Cortex of kidney (tissue), 1 donor: ENCODE data around the gene OAF.

Source experiments
- DNase-seq: peaks from one replicate; lab custom pipeline; 2025; lab: John Stamatoyannopoulos, UW

The OAF gene

DNA sequence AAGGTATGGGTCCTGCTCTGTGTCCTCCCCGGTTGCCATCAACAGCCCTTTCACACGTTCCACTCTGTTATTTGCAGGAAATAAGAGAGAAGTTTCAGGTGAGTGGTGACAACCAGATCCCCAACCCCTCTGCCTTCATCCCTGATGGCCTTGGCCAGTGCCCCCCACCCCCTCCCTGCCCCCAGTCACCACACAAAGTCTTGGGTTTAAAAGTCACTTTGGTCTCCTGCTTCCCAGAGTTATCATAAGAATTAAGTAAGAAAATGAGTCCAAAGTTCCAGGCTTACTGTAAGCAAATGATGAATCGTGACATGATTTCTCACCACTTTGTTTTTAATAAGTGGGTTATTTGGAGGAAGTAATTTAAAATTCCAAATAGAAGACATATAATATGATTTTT lies 9.2 kb upstream of the OAF start:
- no peak for DNase-seq

- DNase-seq, result no peak
Observed at GRCh38 chr11:120203626-120204025, 7.2 kb upstream of the OAF start.

DNA sequence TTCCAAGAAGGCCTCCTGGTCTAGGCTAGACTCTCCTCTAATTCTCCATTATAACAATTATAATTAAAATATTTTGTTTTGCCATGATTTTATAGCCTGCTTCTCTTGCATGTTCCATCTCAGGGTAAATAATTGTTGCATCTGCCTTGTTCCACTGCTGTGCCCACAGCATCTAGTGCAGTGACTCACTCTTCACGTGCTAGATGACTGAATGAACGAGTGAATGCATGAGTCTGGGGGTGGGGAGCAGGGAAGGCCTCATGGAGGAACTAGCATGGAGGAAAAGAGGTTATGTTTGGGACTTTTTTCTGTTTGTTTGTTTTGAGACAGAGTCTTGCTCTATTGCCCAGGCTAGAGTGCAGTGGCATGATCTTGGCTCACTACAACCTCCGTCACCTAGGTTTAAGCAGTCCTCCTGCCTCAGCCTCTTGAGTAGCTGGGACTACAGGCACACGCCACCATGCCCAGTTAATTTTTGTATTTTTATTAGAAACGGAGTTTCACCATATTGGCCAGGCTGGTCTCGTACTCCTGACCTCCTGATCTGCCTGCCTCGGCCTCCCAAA lies 5.2 kb upstream of the OAF start:
- no peak for DNase-seq

DNA sequence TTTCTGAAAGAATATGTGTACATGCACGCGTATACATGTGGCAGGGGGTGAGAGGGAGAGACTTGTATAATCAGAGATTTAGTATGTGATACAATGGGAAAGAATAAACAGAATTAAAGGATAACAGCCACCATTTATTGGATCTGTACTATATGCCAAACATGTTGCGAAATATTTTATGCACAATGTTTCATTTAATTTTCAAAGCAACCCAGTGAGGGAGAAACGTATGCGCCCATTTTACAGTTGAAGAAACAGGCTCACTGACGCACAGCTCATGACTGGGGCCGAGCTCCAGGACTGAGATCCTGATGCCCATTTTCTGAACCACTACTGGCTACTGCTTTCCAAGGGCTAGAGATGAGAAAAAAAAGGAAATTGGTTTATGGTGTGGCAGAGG lies 3.3 kb upstream of the OAF start:
- no peak for DNase-seq

DNA sequence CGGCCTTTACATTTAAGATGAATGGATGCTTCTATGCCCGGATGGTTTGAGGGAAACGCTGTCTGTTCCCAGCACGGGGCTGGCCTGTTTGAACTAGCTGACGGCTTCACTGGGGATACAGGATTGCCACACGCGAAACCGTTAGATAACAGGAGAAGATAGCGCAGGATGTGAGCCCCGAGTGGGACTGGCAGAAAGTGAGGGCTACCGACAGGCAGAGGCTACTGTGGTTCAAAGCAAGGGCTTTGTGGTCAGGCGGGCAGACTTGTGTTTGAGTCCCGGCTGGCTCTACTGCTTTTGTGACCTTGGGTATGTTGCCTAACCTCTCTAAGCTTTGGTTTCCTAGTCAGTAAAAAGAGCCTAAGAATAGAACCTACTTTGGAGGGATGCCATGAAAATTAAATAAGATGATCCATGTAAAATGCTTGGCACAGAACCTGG lies 2.8 kb upstream of the OAF start:
- no peak for DNase-seq

- no peak for DNase-seq
Observed at GRCh38 chr11:120208777-120209176, 2.1 kb upstream of the OAF start.

- no peak for DNase-seq
Observed at GRCh38 chr11:120209746-120210625, 846 bp upstream of the OAF start.

- DNase-seq, result no peak
Observed at GRCh38 chr11:120211522-120212258, 858 bp downstream of the OAF start.

- DNase-seq, result no peak
Observed at GRCh38 chr11:120212259-120212878, 1.5 kb downstream of the OAF start.

DNA sequence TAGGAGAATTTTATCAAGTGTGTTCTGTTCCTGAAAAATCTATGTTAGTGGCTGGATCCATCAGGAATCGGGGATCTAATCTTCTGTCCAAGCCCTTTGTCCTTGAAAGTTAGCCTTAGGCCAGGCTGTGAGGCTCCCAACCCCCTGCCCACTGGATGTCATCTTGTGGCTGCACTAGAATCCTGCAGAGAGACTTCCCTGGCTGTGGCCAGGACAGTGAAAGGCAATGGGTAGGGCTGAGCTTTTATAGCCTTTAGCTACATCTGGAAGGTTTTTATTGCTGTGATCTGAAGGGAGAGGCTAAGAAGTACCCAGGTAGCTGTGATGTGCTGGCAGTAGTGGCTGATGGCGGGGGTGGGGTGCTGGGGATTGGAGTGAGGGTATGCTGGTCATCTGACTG lies 2.1 kb downstream of the OAF start:
- DNase-seq, result no peak

GRCh38 chr11:120214581-120214980 lies 3.7 kb downstream of the OAF start:
- no peak for DNase-seq

DNA sequence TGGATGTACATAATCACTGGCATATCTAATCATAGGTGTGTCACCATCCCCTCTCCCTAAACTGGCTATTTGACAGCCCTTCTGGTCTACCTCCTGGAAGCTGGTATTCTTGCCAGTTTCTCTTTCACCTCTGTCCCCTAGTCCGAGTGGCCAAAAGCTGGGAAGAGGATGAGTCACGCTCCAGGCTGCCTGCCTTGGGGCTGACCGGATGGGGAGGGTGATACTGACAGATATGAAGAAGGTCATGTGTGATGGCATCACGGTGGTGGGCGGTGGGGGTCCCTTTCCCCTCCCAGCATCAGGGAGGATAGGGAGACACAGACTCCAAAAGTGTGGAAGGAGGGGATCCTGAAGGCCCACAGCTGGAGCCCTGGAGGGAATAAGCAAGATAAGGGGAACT lies 4.8 kb downstream of the OAF start:
- no peak for DNase-seq

GRCh38 chr11:120216426-120217102 lies 5.7 kb downstream of the OAF start:
- DNase-seq, result no peak

GRCh38 chr11:120217526-120217925 lies 6.7 kb downstream of the OAF start:
- no peak for DNase-seq

DNA sequence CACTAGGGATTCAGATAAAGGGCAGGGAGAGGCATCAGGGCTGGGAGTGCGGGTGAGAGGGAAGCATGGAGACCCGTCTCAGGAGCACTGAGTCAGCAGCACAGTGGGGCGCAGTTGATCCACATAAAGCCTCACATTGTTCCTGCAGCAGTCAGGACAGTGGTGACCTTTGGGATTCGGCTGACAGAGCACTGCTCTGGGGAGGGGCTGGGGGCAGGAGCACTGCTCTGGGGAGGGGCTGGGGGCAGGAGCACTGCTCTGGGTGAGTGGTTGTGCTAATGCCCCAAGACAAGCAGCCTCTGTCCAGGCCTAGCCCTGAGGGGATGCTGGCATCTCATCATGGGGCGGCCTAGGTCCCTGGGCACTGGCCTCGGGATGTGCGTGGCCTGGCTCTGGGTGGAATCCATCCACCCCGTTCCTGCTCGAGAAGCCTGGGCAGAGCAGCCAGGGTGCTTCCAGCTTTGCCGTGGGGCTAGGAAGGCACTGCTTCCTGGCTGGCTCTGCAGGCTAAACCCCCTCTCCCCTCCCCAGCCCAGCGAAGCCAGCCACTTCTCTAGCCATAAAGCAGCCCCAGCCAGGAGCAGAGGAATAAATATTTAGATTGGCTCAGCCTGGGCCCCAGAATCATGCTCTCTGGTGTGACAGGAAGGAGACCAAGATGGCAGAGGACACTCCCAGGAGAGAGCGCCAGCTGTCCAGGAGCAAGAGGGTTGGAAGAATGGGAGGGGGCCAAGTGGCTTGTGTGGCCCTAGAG lies 7.3 kb downstream of the OAF start:
- DNase-seq, result no peak

- no peak for DNase-seq
Observed at GRCh38 chr11:120218695-120219033, 7.8 kb downstream of the OAF start.

GRCh38 chr11:120219232-120219937 lies 8.6 kb downstream of the OAF start:
- DNase-seq, result no peak

- no peak for DNase-seq
Observed at GRCh38 chr11:120219938-120220746, 9.3 kb downstream of the OAF start.

- no peak for DNase-seq
Observed at GRCh38 chr11:120220747-120221037, 9.9 kb downstream of the OAF start.

DNA sequence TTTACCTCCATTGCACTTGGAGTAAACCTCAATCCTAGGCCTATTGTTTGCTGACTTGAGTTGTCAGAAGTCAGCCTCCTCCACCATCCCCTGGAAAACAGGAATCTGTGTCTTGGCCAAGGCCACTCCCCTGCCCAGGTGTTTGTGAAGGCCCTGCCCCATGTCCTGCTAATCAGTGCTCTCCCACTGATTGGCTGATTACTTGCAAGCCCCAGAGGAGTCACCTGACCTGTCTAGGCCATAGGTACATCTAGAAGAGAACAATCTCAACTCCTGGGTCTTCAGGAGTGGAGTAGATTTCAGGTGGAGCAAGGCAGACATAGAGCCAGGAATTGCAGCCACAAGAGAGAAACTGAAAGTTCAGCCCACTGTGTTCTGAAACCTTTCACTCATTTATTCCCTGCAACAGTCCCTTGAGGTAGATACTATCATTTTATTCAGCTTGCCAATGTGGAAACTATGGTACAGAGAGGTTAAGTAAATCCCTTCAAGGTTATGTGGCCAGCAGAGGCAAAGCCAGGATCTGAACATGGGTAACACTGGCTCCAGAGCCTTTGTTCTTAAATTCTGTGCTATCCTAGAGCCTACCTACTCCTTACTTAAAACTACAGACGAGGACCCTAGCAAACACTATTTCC lies 10.4 kb downstream of the OAF start:
- DNase-seq, result no peak
